Muscle layer of colon (tissue), 2 donors: ENCODE measurements around the gene ERC1.

Experiments used
- H3K27ac ChIP-seq: one replicate; pipeline ENCODE4 v1.7.0; 2013; ENCODE audit warnings: low read depth, mild to moderate bottlenecking, low read length, moderate library complexity
- H3K27me3 ChIP-seq, 2 donors: one replicate each; pipeline ENCODE4 v1.7.0; 2013; ENCODE audit warnings: low read length in 2 of 2, mild to moderate bottlenecking in 2 of 2; ENCODE audit not compliant: insufficient read depth in 2 of 2, control insufficient read depth in 1 of 2
- H3K36me3 ChIP-seq: one replicate; pipeline ENCODE4 v1.7.0; 2013; ENCODE audit warnings: mild to moderate bottlenecking, low read length; ENCODE audit not compliant: insufficient read depth
- H3K4me1 ChIP-seq: one replicate; pipeline ENCODE4 v1.7.0; 2013; ENCODE audit warnings: mild to moderate bottlenecking, low read length; ENCODE audit not compliant: insufficient read depth
- H3K4me3 ChIP-seq, 2 donors: one replicate each; pipeline ENCODE4 v1.7.0; 2013; ENCODE audit warnings: low read length in 2 of 2, low read depth in 1 of 2, mild to moderate bottlenecking in 1 of 2, moderate library complexity in 1 of 2
- H3K9ac ChIP-seq: one replicate; pipeline ENCODE4 v1.7.0; 2013; ENCODE audit warnings: low read length
- H3K9me3 ChIP-seq: one replicate; pipeline ENCODE4 v1.7.0; 2013; ENCODE audit warnings: mild to moderate bottlenecking, low read length
- donor health status: abdominal sarcoma.
- donor health status: Adenocarcinoma of cecum.

The ERC1 gene

GRCh38 chr12:1425396-1425729 lies 434.3 kb downstream of the ERC1 start:
- Histone ChIP-seq H3K9me3 (peaks cover 5% of the 10 kb centered on the region), H3K27me3 (no peaks in the 10 kb centered on the region), H3K4me3 (no peak overlapping the region), H3K9ac (no peak overlapping the region), H3K27ac (no peak overlapping the region), H3K4me1 (peaks cover 7% of the 10 kb centered on the region), H3K36me3 (no peaks in the 10 kb centered on the region)

- no peak overlapping the region for H3K9ac ChIP-seq
- H3K9me3 ChIP-seq, result no peaks in the 10 kb centered on the region
- H3K27me3 ChIP-seq, result no peaks in the 10 kb centered on the region
- H3K4me1 ChIP-seq, result peaks cover 7% of the 10 kb centered on the region
- no peaks in the 10 kb centered on the region for H3K36me3 ChIP-seq
- H3K27ac ChIP-seq, result no peak overlapping the region
- no peak overlapping the region for H3K4me3 ChIP-seq
Observed at GRCh38 chr12:1428671-1429070, 437.6 kb downstream of the ERC1 start.

GRCh38 chr12:1429980-1430379 lies 439.0 kb downstream of the ERC1 start:
- no peaks in the 10 kb centered on the region for H3K9me3 ChIP-seq
- no peak overlapping the region for H3K9ac ChIP-seq
- H3K27ac ChIP-seq, result no peak overlapping the region
- no peak overlapping the region for H3K4me3 ChIP-seq
- peaks cover 4% of the 10 kb centered on the region for H3K4me1 ChIP-seq
- no peaks in the 10 kb centered on the region for H3K27me3 ChIP-seq
- no peaks in the 10 kb centered on the region for H3K36me3 ChIP-seq

- Histone ChIP-seq H3K4me1 (peaks cover 7% of the 10 kb centered on the region), H3K4me3 (no peak overlapping the region), H3K36me3 (no peaks in the 10 kb centered on the region), H3K27ac (no peak overlapping the region), H3K27me3 (no peaks in the 10 kb centered on the region), H3K9me3 (no peaks in the 10 kb centered on the region), H3K9ac (no peak overlapping the region)
Observed at GRCh38 chr12:1434296-1434955, 443.4 kb downstream of the ERC1 start.

GRCh38 chr12:1435044-1435443 lies 444.0 kb downstream of the ERC1 start:
- peaks cover 7% of the 10 kb centered on the region for H3K4me1 ChIP-seq
- H3K36me3 ChIP-seq, result no peaks in the 10 kb centered on the region
- H3K27me3 ChIP-seq, result no peaks in the 10 kb centered on the region
- H3K4me3 ChIP-seq, result no peak overlapping the region
- no peak overlapping the region for H3K27ac ChIP-seq
- H3K9me3 ChIP-seq, result no peaks in the 10 kb centered on the region
- H3K9ac ChIP-seq, result no peak overlapping the region

GRCh38 chr12:1435456-1435855 lies 444.4 kb downstream of the ERC1 start:
- no peak overlapping the region for H3K27ac ChIP-seq
- H3K9ac ChIP-seq, result no peak overlapping the region
- peaks cover 7% of the 10 kb centered on the region for H3K4me1 ChIP-seq

GRCh38 chr12:1436015-1436414 lies 445.0 kb downstream of the ERC1 start:
- Histone ChIP-seq H3K4me1 (peaks cover 7% of the 10 kb centered on the region), H3K27ac (no peak overlapping the region), H3K36me3 (no peaks in the 10 kb centered on the region), H3K4me3 (no peak overlapping the region), H3K27me3 (no peaks in the 10 kb centered on the region), H3K9ac (no peak overlapping the region), H3K9me3 (no peaks in the 10 kb centered on the region)

More at GRCh38 chr12:1435456-1435855, 444.4 kb downstream of the ERC1 start:
- no peaks in the 10 kb centered on the region for H3K27me3 ChIP-seq
- no peak overlapping the region for H3K4me3 ChIP-seq
- no peaks in the 10 kb centered on the region for H3K9me3 ChIP-seq
- H3K36me3 ChIP-seq, result no peaks in the 10 kb centered on the region

GRCh38 chr12:1436981-1437380 lies 446.0 kb downstream of the ERC1 start:
- Histone ChIP-seq H3K9me3 (no peaks in the 10 kb centered on the region), H3K9ac (no peak overlapping the region), H3K27me3 (no peaks in the 10 kb centered on the region), H3K4me3 (no peak overlapping the region), H3K36me3 (no peaks in the 10 kb centered on the region), H3K27ac (no peak overlapping the region), H3K4me1 (peaks cover 7% of the 10 kb centered on the region)

GRCh38 chr12:1439201-1439600 lies 448.2 kb downstream of the ERC1 start:
- peaks cover 17% of the 10 kb centered on the region for H3K4me1 ChIP-seq

GRCh38 chr12:1439687-1440086 lies 448.7 kb downstream of the ERC1 start:
- no peaks in the 10 kb centered on the region for H3K27me3 ChIP-seq
- no peak overlapping the region for H3K9ac ChIP-seq
- H3K36me3 ChIP-seq, result no peaks in the 10 kb centered on the region
- no peak overlapping the region for H3K27ac ChIP-seq
- H3K9me3 ChIP-seq, result no peaks in the 10 kb centered on the region
- H3K4me3 ChIP-seq, result no peak overlapping the region
- H3K4me1 ChIP-seq, result peaks cover 18% of the 10 kb centered on the region

More at GRCh38 chr12:1439201-1439600, 448.2 kb downstream of the ERC1 start:
- H3K9ac ChIP-seq, result no peak overlapping the region
- H3K9me3 ChIP-seq, result no peaks in the 10 kb centered on the region
- H3K36me3 ChIP-seq, result no peaks in the 10 kb centered on the region
- H3K4me3 ChIP-seq, result no peak overlapping the region
- H3K27me3 ChIP-seq, result no peaks in the 10 kb centered on the region
- H3K27ac ChIP-seq, result no peak overlapping the region

- peaks cover 12% of the 10 kb centered on the region for H3K4me1 ChIP-seq
- no peaks in the 10 kb centered on the region for H3K27me3 ChIP-seq
- no peak overlapping the region for H3K9ac ChIP-seq
- no peaks in the 10 kb centered on the region for H3K36me3 ChIP-seq
- H3K4me3 ChIP-seq, result no peak overlapping the region
- H3K27ac ChIP-seq, result peak overlapping the region; percentile 63
- H3K9me3 ChIP-seq, result no peaks in the 10 kb centered on the region
Observed at GRCh38 chr12:1443421-1444141, 452.6 kb downstream of the ERC1 start.

GRCh38 chr12:1444142-1444516 lies 453.1 kb downstream of the ERC1 start:
- Histone ChIP-seq H3K9ac (no peak overlapping the region), H3K4me1 (peaks cover 12% of the 10 kb centered on the region), H3K27me3 (no peaks in the 10 kb centered on the region), H3K36me3 (no peaks in the 10 kb centered on the region), H3K4me3 (no peak overlapping the region), H3K27ac (peak overlapping the region; percentile 63), H3K9me3 (no peaks in the 10 kb centered on the region)
